Adrenal gland (tissue), 5 donors: Measurements from ENCODE around the gene SHISA6.

Experiments
- POLR2A ChIP-seq, 2 donors: fragments of 450-650 bp; IDR thresholded peaks; one replicate each; pipeline ENCODE4 v1.6.1; 2017; ENCODE audit warnings: antibody characterized with exemption in 2 of 2, mild to moderate bottlenecking in 2 of 2, moderate library complexity in 1 of 2
- TF ChIP-seq, protein P1 (sequence below), 6 experiments: fragments of 450-650 bp in 4 of 6; fragments of 200-600 bp in 2 of 6; sonication (generic) in 1 of 6; IDR thresholded peaks; 1 replicate in 5 of 6; 2 replicates in 1 of 6; pipeline versions ENCODE4 v1.5.1 to v1.8.0; 2016 to 2021; ENCODE audit warnings: antibody characterized with exemption in 6 of 6, mild to moderate bottlenecking in 2 of 6, moderate library complexity in 1 of 6
- donor health status: DM: no; HTN: no; CAD: no.

DNA sequence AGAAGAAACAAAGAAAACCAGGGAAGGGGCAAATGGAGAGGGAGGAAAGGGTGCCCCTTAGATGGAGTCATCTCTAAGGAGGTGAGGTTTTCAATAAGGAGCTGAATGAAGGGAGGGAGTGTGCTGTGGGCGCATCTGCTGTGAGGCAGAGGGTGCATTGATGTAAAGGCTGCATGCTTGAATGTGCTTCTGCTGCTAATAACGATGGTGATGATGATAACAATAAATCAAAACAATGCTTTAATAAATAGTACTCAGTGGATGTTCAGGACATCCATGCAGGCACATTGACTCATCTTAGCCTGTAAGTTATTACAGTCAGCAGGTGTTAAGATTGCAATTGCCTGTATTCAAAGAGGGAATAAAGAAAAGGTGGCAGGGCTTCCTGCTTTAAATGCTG is 87.8 kb downstream of the SHISA6 start:
- TF ChIP-seq, protein P1, sequence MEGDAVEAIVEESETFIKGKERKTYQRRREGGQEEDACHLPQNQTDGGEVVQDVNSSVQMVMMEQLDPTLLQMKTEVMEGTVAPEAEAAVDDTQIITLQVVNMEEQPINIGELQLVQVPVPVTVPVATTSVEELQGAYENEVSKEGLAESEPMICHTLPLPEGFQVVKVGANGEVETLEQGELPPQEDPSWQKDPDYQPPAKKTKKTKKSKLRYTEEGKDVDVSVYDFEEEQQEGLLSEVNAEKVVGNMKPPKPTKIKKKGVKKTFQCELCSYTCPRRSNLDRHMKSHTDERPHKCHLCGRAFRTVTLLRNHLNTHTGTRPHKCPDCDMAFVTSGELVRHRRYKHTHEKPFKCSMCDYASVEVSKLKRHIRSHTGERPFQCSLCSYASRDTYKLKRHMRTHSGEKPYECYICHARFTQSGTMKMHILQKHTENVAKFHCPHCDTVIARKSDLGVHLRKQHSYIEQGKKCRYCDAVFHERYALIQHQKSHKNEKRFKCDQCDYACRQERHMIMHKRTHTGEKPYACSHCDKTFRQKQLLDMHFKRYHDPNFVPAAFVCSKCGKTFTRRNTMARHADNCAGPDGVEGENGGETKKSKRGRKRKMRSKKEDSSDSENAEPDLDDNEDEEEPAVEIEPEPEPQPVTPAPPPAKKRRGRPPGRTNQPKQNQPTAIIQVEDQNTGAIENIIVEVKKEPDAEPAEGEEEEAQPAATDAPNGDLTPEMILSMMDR (IDR thresholded peaks at IDR 0.05): no peak
- TF ChIP-seq POLR2A (IDR thresholded peaks at IDR 0.05): no peak
